GM19025 (cell line): ENCODE data around the gene RNF32.

Experiments used
- ATAC-seq: cut with Tn5 transposase; IDR thresholded peaks from one replicate; pipeline ENCODE4 v1.9.1; 2021; ENCODE audit warnings: mild to moderate bottlenecking, low read depth, moderate library complexity; ENCODE audit not compliant: unreplicated experiment

Gene RNF32

GRCh38 chr7:156725936-156726335 is 85.4 kb downstream of the RNF32 start:
- ATAC-seq, result no peak
